Measurements from ENCODE around the gene ZNF469.

GRCh38 chr16:88365244-88365865 is 17.4 kb upstream of the ZNF469 start:
- TF ChIP-seq E2F1 (CRISPR knock-in tag; IDR thresholded peaks at IDR 0.05) (no peak), BRF2 (IDR thresholded peaks at IDR 0.05; ENCODE audit: borderline replicate concordance, insufficient read depth, insufficient read length) (no peak), ZBTB2 (IDR thresholded peaks at IDR 0.05) (no peak), MAFF (IDR thresholded peaks at IDR 0.05; ENCODE audit: low read length) (no peak)

All from K562 (cell line).